OCI-LY3 (cell line): ENCODE results near the gene MAT2A.

Source experiments
- H2AFZ ChIP-seq: fragments of 200-600, 300-600 bp; shearing (Covaris generic); 2 replicates; pipeline ENCODE4 v1.6.0; 2014; ENCODE audit warnings: antibody characterized with exemption, low read depth, low read length
- H3K27ac ChIP-seq: fragments of 200-600, 300-600 bp; sonication (generic); 2 replicates; pipeline ENCODE4 v1.5.1; 2014; ENCODE audit warnings: mild to moderate bottlenecking, low read length, moderate library complexity, mixed read lengths
- H3K27me3 ChIP-seq: fragments of 200-600, 300-600 bp; sonication (generic); 2 replicates; pipeline ENCODE4 v1.6.1; 2014; ENCODE audit warnings: low read depth, low read length, mixed read lengths
- H3K36me3 ChIP-seq: fragments of 200-600, 300-600 bp; sonication (generic); replicated peaks from 2 replicates; pipeline ENCODE3; 2014; ENCODE audit warnings: low read depth, low read length, mixed read lengths
- H3K4me1 ChIP-seq: fragments of 300-600, 200-600 bp; sonication (generic); 2 replicates; pipeline ENCODE4 v1.6.1; 2014; ENCODE audit warnings: low read length, mixed read lengths
- H3K4me2 ChIP-seq: fragments of 200-600, 300-600 bp; sonication (generic); 2 replicates; pipeline ENCODE4 v1.6.1; 2014; ENCODE audit warnings: low read length, mixed read lengths
- H3K4me3 ChIP-seq: fragments of 300-600, 200-600 bp; sonication (generic); 2 replicates; pipeline ENCODE4 v1.5.1; 2014; ENCODE audit warnings: antibody characterized with exemption, mild to moderate bottlenecking, low read length, moderate library complexity
- H3K79me2 ChIP-seq: fragments of 300-600, 200-600 bp; shearing (Covaris generic); 2 replicates; pipeline ENCODE4 v1.6.1; 2014; ENCODE audit warnings: mild to moderate bottlenecking, low read length, mixed read lengths
- H3K9ac ChIP-seq: fragments of 300-600, 200-600 bp; shearing (Covaris generic); 2 replicates; pipeline ENCODE4 v1.6.0; 2014; ENCODE audit warnings: mild to moderate bottlenecking, low read length, moderate library complexity
- H3K9me3 ChIP-seq: fragments of 200-600, 300-600 bp; shearing (Covaris generic); 2 replicates; pipeline ENCODE4 v1.6.1; 2014; ENCODE audit warnings: low read length, mixed read lengths; ENCODE audit not compliant: insufficient read depth
- H4K20me1 ChIP-seq: fragments of 200-600, 300-600 bp; sonication (generic); 2 replicates; pipeline ENCODE4 v1.6.1; 2016; ENCODE audit warnings: low read length, mixed read lengths; ENCODE audit not compliant: insufficient read depth
- EZH2phosphoT487 ChIP-seq: fragments of 200-600 bp; shearing (Covaris generic); IDR thresholded peaks from 2 replicates; pipeline ENCODE4 v1.6.1; 2018; ENCODE audit warnings: antibody characterized with exemption, mixed run types, low read depth
- TF ChIP-seq, protein P1 (sequence below): fragments of 200-600, 300-600 bp; sonication (generic); IDR thresholded peaks from 2 replicates; pipeline ENCODE4 v1.5.1; 2014; ENCODE audit warnings: antibody characterized with exemption, low read length, low read depth

MAT2A gene

DNA sequence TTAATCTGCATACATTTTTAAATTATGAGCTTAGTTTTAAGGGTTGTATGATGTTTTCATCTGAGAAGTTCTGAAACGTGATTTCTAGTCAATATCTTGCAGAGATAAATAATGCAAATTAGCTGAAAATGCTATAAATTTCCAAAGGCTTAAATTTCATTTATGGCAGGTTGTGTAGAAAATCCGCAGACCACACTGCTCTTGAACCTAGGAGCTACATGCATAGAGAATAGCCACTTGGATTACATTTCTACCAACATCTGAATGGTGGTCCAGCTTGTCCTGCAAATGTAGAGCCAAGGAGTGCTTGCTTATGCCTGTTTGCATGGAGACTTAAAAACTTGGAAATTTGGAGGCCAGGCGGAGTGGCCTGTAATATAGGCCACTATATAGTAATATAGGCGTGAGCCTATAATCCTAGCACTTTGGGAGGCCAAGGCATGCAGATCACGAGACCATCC lies 6.8 kb downstream of the MAT2A start:
- peaks cover 27% of the 10 kb centered on the region for H4K20me1 ChIP-seq
- H3K4me2 ChIP-seq: no peak overlapping the region
- H3K79me2 ChIP-seq: peaks cover 25% of the 10 kb centered on the region
- peaks cover 54% of the 10 kb centered on the region for H3K36me3 ChIP-seq
- no peak overlapping the region for H3K9ac ChIP-seq
- no peaks in the 10 kb centered on the region for H3K27me3 ChIP-seq
- no peak overlapping the region for H3K27ac ChIP-seq
- TF ChIP-seq, protein P1, sequence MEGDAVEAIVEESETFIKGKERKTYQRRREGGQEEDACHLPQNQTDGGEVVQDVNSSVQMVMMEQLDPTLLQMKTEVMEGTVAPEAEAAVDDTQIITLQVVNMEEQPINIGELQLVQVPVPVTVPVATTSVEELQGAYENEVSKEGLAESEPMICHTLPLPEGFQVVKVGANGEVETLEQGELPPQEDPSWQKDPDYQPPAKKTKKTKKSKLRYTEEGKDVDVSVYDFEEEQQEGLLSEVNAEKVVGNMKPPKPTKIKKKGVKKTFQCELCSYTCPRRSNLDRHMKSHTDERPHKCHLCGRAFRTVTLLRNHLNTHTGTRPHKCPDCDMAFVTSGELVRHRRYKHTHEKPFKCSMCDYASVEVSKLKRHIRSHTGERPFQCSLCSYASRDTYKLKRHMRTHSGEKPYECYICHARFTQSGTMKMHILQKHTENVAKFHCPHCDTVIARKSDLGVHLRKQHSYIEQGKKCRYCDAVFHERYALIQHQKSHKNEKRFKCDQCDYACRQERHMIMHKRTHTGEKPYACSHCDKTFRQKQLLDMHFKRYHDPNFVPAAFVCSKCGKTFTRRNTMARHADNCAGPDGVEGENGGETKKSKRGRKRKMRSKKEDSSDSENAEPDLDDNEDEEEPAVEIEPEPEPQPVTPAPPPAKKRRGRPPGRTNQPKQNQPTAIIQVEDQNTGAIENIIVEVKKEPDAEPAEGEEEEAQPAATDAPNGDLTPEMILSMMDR: no peak
- TF ChIP-seq EZH2phosphoT487: no peak
- peaks cover 12% of the 10 kb centered on the region for H3K4me1 ChIP-seq
- H3K4me3 ChIP-seq: no peak overlapping the region
- H3K9me3 ChIP-seq: no peaks in the 10 kb centered on the region
- no peak overlapping the region for H2AFZ ChIP-seq

GRCh38 chr2:85547089-85547858 lies 8.3 kb downstream of the MAT2A start:
- no peaks in the 10 kb centered on the region for H3K27me3 ChIP-seq
- no peak overlapping the region for H3K9ac ChIP-seq
- peaks cover 13% of the 10 kb centered on the region; the same call in 1 of the 2 replicates for H4K20me1 ChIP-seq
- H3K4me2 ChIP-seq: no peak overlapping the region
- H3K79me2 ChIP-seq: peaks cover 10% of the 10 kb centered on the region
- TF ChIP-seq, protein P1: no peak
- no peak for TF ChIP-seq EZH2phosphoT487
- no peak overlapping the region for H2AFZ ChIP-seq
- no peak overlapping the region for H3K27ac ChIP-seq
- H3K9me3 ChIP-seq: no peaks in the 10 kb centered on the region
- no peak overlapping the region for H3K4me3 ChIP-seq
- H3K36me3 ChIP-seq: peaks cover 51% of the 10 kb centered on the region
- no peaks in the 10 kb centered on the region for H3K4me1 ChIP-seq

DNA sequence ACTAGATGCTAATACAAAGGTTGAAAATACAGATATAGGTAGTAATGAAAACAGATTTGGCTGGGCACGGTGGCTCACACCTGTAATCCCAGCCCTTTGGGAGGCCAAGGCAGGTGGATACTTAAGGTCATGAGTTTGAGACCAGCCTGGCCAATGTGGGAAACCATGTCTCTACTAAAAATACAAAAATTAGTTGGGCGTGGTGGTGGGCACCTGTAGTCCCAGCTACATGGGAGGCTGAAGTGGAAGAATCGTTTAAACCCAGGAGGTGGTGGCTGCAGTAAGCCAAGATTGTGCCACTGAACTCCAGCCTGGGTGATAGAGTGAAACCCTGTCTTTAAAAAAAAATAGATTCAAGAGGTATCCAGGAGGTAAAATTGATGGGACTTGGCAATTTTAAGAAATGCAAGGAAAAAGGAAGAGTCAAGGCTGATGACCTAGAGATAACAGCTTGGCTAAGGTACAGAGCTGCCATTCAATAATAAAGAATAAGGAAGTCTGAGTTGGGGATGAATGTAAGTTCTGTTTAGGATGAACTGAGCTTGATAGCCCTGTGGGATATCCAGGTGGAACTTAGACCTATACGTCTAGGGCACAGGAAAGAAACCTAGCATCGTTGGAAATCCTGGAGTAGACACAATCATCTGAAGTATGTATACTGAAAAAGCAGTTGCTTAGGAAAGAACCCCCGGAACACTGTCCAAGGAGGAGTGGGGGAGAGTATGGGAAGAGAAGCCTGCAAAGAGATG lies 9.1 kb downstream of the MAT2A start:
- H4K20me1 ChIP-seq: 0 out of 2 replicates have a peak, but pooled peaks cover 5% of the 10 kb centered on the region
- no peak overlapping the region for H3K4me3 ChIP-seq
- H3K27me3 ChIP-seq: no peaks in the 10 kb centered on the region
- H3K27ac ChIP-seq: no peak overlapping the region
- no peaks in the 10 kb centered on the region for H3K4me1 ChIP-seq
- no peak overlapping the region for H3K9ac ChIP-seq
- H3K79me2 ChIP-seq: peaks cover 2% of the 10 kb centered on the region
- TF ChIP-seq, protein P1: no peak
- TF ChIP-seq EZH2phosphoT487: no peak
- H3K36me3 ChIP-seq: peaks cover 50% of the 10 kb centered on the region
- no peak overlapping the region for H2AFZ ChIP-seq
- no peak overlapping the region for H3K4me2 ChIP-seq
- no peaks in the 10 kb centered on the region for H3K9me3 ChIP-seq

GRCh38 chr2:85548608-85548900 lies 9.6 kb downstream of the MAT2A start:
- no peaks in the 10 kb centered on the region for H3K27me3 ChIP-seq
- no peak overlapping the region for H2AFZ ChIP-seq
- peaks cover 48% of the 10 kb centered on the region for H3K36me3 ChIP-seq
- H3K79me2 ChIP-seq: no peaks in the 10 kb centered on the region
- no peak overlapping the region for H3K4me3 ChIP-seq
- no peaks in the 10 kb centered on the region for H3K9me3 ChIP-seq
- no peak overlapping the region for H3K4me2 ChIP-seq
- no peak for TF ChIP-seq EZH2phosphoT487
- TF ChIP-seq, protein P1: no peak
- H4K20me1 ChIP-seq: 0 out of 2 replicates have a peak, but pooled peaks cover 3% of the 10 kb centered on the region
- H3K4me1 ChIP-seq: no peaks in the 10 kb centered on the region
- H3K27ac ChIP-seq: no peak overlapping the region
- no peak overlapping the region for H3K9ac ChIP-seq
